ENCODE measurements around the gene CD53.
A peak's percentile ranks its signal among the peaks of the same experiment; 100 is the strongest.
"Not testable (repeated sequence)": the region's sequence is repeated elsewhere in the genome, so short reads cannot be mapped to it uniquely, and the experiment has no call there.

The CD53 gene

GRCh38 chr1:110916274-110916668, 43.3 kb downstream of the CD53 start:
- no peak for DNase-seq (ENCODE audit: low spot score)

- peak; percentile 41 for DNase-seq (ENCODE audit: low spot score)
These were observed 43.8 kb downstream of the CD53 start for GRCh38 chr1:110916669-110917306.

DNA sequence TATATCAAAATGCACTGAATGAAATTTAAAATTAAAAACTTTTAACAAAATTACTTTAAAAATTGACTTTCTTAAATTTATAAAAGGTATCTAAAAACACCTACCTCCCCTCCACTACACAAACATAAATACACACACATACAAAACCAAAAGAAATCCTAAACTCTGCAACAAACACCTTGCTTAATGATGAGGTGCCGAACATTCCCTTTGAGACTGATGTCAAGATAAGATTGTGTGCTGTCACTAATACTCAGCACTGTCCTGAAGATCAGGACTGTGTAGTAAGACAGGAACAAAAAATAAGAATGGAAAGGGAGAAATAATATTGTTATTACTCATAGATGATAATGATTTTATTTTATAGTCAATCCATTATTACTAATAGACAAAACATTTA, 45.1 kb downstream of the CD53 start:
- no peak for DNase-seq (ENCODE audit: low spot score)

- no peak for DNase-seq (ENCODE audit: low spot score)
These were observed 49.0 kb downstream of the CD53 start for GRCh38 chr1:110921953-110922352.

DNA sequence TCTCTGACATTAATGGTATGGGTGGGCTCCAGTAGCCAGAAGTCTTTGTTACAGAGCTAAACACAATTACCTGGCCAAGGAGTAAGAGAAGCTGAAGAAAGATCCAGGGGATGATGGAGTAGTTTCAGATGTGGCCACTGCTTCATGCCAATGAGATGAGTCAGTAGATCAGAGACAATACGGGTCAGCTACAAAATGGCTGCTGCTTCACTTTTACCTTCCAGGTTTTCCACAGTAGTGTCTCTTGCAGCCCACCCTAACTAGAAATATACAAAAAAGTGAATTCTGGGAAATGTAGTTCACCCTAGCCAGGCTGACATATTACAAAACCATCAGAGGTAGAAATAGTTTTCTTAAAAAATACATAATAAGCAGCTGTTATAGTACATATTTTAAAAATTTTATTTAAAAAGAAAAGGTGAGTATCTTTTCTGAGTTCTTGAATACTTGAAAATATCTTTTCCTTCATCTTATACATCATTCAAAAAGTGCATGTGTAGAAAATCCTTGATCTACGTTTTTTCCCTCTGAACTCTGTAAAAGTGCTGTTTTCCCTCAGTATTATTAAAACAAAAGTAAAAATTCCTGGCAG, 54.6 kb downstream of the CD53 start:
- peak; percentile 63 for DNase-seq (ENCODE audit: low spot score)

GRCh38 chr1:110928191-110928590, 55.2 kb downstream of the CD53 start:
- peak; percentile 56 for DNase-seq (ENCODE audit: low spot score)

DNA sequence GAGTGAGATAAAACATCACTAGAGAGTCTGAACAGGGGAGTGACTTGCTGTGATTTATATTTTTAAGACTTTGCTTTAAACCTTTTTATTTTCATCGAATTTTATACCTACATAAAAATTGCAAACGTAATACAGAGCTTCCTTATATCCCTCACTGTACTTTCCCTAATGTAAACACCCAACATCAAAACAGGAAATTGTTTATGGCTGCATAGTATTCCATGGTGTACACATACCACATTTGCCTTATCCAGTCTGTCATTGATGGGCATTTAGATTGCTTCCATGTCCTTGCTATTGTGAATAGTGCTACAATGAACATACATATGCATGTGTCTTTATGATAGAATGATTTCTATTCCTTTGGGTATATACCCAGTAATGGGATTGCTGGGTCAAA, 56.0 kb downstream of the CD53 start:
- DNase-seq (ENCODE audit: low spot score): no peak

DNA sequence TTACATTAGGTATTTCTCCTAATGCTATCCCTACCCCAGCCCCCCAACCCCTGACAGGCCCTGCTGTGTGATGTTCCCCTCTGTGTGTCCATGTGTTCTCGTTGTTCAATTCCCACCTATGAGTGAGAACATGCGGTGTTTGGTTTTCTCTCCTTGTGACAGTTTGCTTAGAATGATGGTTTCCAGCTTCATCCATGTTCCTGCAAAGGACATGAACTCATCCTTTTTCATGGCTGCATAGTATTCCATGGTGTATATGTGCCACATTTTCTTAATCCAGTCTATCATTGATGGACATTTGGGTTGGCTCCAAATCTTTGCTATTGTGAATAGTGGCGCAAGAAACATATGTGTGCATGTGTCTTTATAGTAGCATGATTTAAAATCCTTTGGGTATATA, 58.1 kb downstream of the CD53 start:
- not testable (repeated sequence) for DNase-seq (ENCODE audit: low spot score)

DNA sequence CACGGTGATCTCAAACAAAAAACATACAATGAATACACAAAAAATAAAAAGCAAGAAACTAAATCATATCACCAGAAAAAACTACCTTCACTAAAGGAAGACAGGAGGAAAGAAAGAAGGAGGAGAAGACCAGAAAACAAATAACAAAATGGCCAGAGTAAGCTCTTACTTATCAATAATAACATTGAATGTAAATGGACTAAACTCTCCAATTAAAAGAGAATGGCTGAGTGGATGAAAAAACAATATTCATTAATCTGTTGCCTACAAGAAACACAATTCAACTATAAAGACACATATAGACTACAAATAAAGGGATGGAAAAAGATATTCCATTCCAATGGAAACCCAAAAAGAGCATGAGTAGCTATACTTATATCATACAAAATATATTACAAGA, 63.6 kb downstream of the CD53 start:
- no peak for DNase-seq (ENCODE audit: low spot score)

GRCh38 chr1:110944806-110945205, 71.9 kb downstream of the CD53 start:
- no peak for DNase-seq (ENCODE audit: low spot score)

DNA sequence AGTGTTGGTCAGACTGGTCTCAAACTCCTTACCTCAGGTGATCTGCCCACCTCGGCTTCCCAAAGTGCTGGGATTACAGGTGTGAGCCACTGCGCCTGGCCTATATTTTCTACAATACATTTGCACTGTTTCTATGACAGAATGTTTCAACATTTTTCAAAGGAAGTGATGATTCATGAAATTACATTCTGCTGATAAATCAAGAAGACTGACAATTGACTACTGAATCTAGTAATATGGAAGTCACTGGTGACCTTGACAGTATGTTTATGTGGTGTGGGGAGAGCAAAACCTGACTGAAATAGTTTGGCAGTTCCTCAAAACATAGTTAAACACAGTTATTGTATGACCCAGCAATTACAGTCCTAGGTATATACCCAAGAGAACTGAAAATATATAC, 72.7 kb downstream of the CD53 start:
- DNase-seq (ENCODE audit: low spot score): no peak

DNA sequence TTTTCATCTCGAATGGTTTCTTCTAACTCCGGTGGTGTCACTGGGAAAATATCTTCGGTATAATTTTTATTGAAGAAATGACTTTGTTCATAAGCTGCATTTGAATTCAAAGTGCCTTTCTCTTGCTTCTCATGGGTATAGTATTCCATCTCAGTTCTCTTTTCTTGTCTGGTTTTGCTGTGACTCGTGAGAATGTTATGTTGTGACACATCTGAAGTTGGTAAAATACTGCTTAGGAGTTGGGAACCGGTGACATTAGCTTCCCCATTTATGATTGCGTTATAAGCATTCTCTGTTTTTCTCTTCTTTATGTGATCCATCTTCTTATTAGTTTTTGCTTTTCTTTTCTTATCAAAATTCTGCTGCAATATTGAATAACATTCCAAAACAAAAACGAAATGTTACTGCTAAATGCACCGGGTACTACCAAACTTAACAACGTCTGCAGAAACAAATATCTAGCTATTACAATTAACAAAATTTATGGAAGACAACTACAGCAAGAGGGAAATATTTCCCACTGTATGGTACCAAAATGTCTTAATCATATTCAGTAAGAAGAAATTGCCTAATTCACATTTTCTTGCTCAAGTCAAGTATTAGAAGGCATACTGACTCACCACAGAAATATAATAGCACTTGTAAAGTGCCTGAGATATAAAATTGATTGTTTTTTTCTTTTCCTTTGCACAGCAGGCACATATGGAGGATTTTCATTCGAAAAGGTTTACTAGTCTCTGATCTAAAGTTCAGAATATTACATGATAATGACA, 75.3 kb downstream of the CD53 start:
- peak; percentile 49 for DNase-seq (ENCODE audit: low spot score)
